ENCODE results near the gene ARSG. TPM values are rescaled to one million over a fixed set of nuclear protein-coding genes. Genes with fewer than 3 reads are reported as not detected.
A peak's percentile ranks its signal among the peaks of the same experiment; 100 is the strongest.

ARSG gene
- total RNA-seq, 1 experiment from 2014 or later = 7.9 TPM

GRCh38 chr17:68457539-68458259 is 166.4 kb downstream of the ARSG start (continued):
- TF ChIP-seq ZSCAN18 (CRISPR knock-in tag; IDR thresholded peaks at IDR 0.05) (no peak), ZNF317 (CRISPR knock-in tag; IDR thresholded peaks at IDR 0.05; ENCODE audit: borderline replicate concordance, low read depth) (no peak), RORB (CRISPR knock-in tag; IDR thresholded peaks at IDR 0.05) (no peak), CTCF (IDR thresholded peaks at IDR 0.05) (no peak), AFF4 (CRISPR knock-in tag; IDR thresholded peaks at IDR 0.05; ENCODE audit: borderline replicate concordance) (no peak), NR2C2 (CRISPR knock-in tag; IDR thresholded peaks at IDR 0.05) (no peak), ZNF425 (CRISPR knock-in tag; conservative IDR thresholded peaks at IDR 0.05) (no peak), SOX15 (CRISPR knock-in tag; IDR thresholded peaks at IDR 0.05) (no peak), TEAD1 (CRISPR knock-in tag; IDR thresholded peaks at IDR 0.05) (peak; percentile 69; the same call in 1 of the 2 replicates), ATF1 (CRISPR knock-in tag; IDR thresholded peaks at IDR 0.05) (no peak), HMGXB4 (CRISPR knock-in tag; IDR thresholded peaks at IDR 0.05) (no peak; the same call in 1 of the 2 replicates), NFE2L1 (CRISPR knock-in tag; IDR thresholded peaks at IDR 0.05) (no peak), FOXP4 (CRISPR knock-in tag; IDR thresholded peaks at IDR 0.05) (no peak), MLX (CRISPR knock-in tag; IDR thresholded peaks at IDR 0.05) (no peak), ZNF671 (CRISPR knock-in tag; IDR thresholded peaks at IDR 0.05) (no peak), GTF2I (CRISPR knock-in tag; conservative IDR thresholded peaks at IDR 0.05) (no peak), EMX1 (CRISPR knock-in tag; IDR thresholded peaks at IDR 0.05) (no peak), NFYB (CRISPR knock-in tag; conservative IDR thresholded peaks at IDR 0.05; ENCODE audit: low read depth) (peak; percentile 88), ZNF512 (CRISPR knock-in tag; IDR thresholded peaks at IDR 0.05; ENCODE audit: borderline replicate concordance) (no peak), IRF2 (CRISPR knock-in tag; IDR thresholded peaks at IDR 0.05; ENCODE audit: borderline replicate concordance, low read depth) (no peak), ETV6 (CRISPR knock-in tag; IDR thresholded peaks at IDR 0.05) (peak; percentile 11; the same call in 1 of the 2 replicates), E2F4 (CRISPR knock-in tag; IDR thresholded peaks at IDR 0.05; ENCODE audit: borderline replicate concordance, low read depth) (no peak)
